NCI-H226 (cell line): ENCODE results near the gene BZW2.

Experiments
- DNase-seq: peaks from one replicate; pipeline ENCODE4 v3.0.0-alpha.2; 2015

Gene BZW2

GRCh38 chr7:16645593-16646471 lies at the start of gene BZW2, which contains the start of gene ANKMY2:
TSS of gene BZW2 (plus strand) at chr7:16646181. CDS start at chr7:16665444, 19,263 bp downstream.
TSS of gene ANKMY2 (minus strand) at chr7:16645754. CDS start at chr7:16645573, 181 bp downstream.
- peak; percentile 100 for DNase-seq

GRCh38 chr7:16598015-16598414 lies 48.0 kb upstream of the BZW2 start:
- DNase-seq = no peak

DNA sequence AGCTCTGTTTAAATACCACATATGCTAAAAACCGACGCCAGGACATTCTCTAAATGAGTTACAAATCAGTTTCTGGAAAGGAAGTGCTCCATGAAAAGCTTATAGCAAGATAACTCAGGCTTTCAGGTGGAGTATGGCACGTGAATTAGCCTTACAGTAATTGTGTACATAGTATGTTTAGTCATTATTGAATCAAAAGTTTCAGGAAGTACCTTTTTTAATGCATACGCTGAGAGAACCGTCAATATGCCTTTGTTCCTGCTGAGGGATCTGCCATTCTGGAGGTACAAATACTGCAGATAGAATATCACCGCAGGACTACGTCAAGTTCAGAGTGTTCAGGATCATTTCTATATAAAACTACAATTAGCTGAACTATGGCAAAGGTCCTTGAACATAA lies 46.1 kb upstream of the BZW2 start:
- DNase-seq = no peak

GRCh38 chr7:16603633-16604032 lies 42.3 kb upstream of the BZW2 start:
- no peak for DNase-seq

DNA sequence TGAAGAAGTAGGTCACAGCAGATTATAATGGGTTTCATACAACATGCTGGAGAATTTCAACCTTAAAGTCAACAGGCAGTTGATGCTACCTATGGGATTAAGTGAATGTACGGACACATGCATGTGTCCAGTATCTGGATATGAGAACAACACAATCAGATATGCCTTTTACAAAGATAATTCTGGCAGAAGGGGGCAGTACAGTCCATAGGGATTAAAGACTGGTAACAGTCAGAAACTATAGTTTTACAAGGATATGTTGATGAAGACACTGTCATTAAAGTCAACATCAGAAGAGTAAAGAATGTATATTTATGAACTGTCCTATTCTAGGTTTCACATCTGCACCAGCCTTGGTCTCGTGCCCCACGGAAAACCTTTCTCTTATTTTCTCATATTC lies 41.9 kb upstream of the BZW2 start:
- no peak for DNase-seq

DNA sequence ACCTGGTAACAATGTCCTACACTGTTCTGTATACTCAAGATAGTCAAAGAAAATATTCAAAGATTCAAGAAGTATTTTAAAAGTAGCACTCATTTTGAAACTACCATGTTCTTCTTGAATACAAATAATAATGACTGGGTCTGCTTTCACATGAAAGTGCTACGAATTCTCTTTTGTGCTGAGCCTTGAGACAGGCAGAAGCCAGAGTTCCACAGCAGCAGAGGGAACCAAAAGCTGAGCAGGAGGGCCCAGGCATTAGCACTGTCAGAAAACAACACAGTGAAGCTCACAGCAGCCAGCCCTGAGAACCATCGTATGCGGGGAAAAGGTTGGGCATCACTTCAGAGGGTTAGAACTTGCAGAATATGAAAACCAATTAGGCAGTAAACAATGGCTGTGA lies 39.3 kb upstream of the BZW2 start:
- DNase-seq = no peak

DNA sequence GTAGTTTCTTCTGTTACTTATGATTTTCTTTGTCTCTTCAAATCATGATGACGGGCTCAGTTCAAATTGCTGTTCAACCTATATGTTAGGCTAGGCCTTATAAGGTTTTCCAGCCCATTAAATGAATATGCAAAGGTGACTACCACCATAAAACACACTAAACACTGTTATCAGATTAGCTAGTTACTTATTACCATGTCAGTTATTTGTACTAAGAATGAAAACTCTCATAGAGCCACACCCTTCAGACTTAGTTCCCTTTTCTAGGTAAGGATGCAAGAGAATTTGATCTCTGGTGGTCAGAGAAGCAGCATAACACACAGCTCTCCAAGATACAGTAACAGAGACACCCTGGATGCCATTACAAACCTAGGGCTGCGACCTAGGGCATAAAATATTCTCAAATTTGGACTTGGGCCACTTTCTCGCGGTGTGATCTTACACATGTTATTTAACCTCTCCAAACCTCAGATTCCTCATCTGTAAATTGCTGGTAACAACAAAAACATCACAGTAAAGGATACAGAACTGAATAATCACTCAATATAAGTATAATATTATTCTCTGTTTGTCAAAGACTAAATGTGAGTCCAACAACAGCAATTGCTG lies 36.0 kb upstream of the BZW2 start:
- DNase-seq = no peak

- DNase-seq = no peak
Measured at GRCh38 chr7:16611711-16612110, 34.3 kb upstream of the BZW2 start.

GRCh38 chr7:16615228-16615627 lies 30.8 kb upstream of the BZW2 start:
- no peak for DNase-seq

DNA sequence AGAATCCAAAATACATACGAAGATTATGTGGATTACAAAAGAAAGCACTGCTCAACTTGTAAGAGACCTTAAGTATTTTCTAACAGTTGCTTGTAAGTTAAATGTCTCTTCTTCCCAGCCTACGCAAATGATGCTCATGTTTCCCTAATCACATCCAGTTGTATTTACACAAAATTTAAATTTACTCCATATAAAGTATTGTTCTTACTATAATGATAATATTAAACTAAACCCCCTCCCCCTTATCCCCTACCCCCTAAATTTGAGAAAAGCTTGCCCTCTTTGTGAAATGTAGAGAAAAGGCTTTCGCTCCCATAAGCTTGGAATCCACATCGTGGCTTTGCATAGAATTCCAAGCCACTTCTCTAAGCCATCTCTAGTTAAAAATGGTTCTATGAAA lies 29.9 kb upstream of the BZW2 start:
- DNase-seq = no peak

DNA sequence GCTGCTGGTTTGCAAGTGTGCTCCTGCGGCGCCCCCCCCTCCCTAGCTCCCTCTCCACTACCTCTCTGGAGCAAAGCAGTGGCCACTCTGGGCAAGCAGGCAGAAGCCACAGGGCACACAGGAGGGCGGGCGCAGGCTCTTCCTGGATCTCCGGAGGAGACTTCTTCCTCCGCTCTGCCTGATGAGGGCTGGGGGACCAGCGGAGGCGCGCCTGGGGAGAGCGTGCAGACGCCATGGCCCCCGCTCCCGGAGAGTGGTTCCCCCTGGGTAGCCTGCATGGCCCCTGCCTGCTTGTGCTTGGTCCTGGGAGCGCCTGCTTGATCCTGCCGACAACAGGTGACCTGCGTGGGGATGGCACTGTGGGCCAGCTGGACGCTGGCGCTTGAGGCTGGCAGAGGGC lies 29.4 kb upstream of the BZW2 start:
- no peak for DNase-seq

DNA sequence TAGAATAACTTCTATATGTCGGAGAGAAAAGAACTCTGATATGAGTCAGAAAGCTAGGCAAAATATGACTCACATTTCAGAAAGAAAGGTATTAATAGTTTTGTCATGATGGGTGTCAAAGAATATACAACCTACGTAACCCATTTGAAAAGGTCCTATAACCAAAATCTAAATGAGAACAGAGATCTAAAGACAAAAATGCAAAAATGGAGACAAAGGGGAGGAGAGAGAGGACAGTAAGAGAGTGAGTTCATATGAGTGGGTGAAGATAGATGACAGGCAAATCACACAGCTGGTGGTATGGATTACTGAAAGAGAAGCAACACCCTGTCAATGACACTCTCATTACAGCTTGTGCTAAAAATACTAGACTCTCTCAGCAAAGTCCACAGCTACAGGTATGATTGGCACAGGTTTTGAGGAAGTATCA lies 26.0 kb upstream of the BZW2 start:
- DNase-seq = no peak

DNA sequence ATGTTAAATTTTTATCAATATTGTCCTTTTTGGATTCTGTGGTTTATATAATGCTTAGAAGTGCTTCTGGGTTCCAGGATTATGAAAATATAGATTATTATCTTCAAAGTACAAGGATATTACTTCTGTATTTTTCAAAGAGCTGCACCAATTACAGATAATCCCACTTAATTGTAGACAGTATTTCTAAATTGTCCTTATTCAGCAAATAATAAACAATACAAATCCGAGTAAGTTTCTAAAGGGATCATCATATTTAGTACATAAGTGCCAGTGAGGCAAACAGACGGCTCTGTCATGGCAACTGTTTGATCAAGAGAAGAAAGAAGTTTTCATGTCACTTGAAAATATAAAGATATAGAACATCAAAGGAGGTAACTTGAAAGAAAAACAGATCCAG lies 19.6 kb upstream of the BZW2 start:
- no peak for DNase-seq

DNA sequence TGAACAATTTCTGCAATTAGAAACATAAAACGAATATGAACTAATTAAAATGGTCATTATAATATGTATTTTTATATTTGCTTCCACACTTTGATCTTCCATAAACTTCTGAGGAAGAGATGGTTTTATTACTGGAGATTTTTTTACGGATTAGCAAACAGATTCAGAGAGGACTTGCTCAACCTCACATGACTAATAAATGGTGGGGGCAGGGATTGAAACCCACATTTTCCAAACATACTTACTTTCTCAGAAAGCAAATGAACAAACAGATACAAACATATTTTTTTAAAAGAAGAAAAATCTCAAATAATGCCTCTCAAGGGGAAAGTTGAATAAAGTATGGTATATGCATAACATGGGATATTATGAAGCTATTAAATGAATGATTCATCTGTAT lies 18.7 kb upstream of the BZW2 start:
- DNase-seq = no peak

- DNase-seq = no peak
Measured at GRCh38 chr7:16630654-16631053, 15.3 kb upstream of the BZW2 start.

DNA sequence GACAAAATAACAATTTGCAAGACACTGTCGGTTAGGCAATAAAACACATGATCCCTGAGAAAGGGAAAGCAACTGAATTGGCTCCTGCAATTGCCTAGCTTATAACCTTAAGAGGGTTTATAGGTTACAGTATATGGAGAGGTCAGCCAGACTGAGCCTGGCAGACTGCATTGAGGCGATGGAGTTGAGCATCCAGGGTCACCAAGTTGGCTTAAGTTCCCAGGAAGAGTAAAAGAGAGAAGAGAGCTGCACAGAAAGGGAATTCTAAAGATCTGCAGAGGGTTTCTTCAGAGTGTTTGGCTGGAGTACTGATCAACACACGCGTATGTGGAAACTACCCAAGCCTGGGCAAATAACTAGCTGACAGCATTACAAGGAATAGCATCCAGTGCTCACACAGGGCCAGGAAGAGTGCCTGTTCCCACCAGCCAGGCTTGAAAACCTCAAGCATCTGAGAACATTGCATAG lies 11.7 kb upstream of the BZW2 start:
- no peak for DNase-seq

DNA sequence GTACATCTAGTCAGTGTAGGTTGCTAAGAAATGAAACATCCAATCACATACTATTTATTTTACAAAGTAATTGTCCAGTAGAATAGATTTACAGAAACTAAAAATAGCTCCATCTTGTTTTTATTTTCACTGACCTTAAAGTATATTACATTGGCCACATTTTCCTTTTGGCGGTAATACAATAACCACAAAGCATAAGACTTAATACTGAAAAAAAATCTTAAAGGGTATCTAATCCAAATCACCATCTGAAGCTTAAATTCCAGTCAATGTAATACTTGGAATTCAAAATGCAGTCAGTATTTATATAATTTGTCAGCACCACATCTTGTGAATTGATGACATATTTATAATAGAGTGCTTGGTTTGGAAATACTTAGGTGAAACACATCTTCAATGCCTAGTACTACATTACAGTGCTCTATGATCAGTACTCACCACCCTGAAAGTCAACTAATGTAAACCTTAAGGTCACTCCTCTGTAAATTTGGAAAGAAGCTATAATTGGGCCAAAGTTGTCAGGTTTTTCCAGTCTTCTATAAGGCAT lies 9.4 kb upstream of the BZW2 start:
- DNase-seq = no peak

DNA sequence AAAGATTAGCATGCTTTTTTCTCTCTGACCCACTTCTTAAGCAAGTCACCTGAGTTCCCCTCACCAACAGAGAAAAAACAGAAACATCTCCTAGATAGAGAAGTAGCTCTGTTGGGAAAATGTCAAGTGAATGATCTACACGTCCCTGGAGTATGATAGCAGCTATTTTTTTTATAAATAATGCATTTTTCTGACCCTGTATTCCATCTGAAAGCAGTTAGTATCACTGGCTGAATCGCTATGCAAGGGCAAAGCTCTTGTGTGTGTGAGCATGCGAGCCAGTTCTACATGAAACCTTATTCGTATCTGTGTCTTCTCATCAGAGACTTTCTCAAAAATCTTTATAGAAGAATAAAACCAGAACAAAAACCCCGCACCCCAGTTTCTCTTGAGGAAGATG lies 8.6 kb upstream of the BZW2 start:
- DNase-seq = no peak

- no peak for DNase-seq
Measured at GRCh38 chr7:16638282-16639280, 7.4 kb upstream of the BZW2 start.

GRCh38 chr7:16644157-16644556 lies 1.8 kb upstream of the BZW2 start:
- no peak for DNase-seq

GRCh38 chr7:16644636-16645592 lies 1.1 kb upstream of the BZW2 start:
- DNase-seq = peak; percentile 52
